ENCODE measurements around the gene GHDC.

The GHDC gene

DNA sequence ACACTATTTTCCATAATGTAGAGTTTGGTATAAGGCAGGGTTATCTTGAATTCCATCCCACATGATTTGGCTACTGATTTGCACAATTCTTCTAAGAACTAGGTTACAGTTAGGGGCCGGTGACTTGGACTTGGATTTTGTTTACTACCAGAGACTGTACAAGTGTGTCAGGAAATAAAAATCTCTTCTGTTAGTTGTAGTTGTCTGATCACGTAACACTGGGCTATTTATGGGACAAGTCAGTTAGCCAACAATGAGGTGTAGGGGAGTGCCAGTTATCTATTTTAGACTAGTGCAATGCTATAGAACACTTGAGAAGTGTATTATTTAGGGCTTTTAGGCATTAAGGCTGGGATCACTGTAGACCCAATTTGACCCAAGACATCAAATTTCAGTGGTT, 39.7 kb upstream of the GHDC start:
- no peak overlapping the region for H3K4me2 ChIP-seq (ENCODE audit: low read length)
- H3K36me3 ChIP-seq (ENCODE audit: insufficient read depth, low read length), result no peaks in the 10 kb centered on the region; the same call in 1 of the 2 replicates
- no peaks in the 10 kb centered on the region for H3K9me2 ChIP-seq (ENCODE audit: low read depth, low read length)
- H3K9ac ChIP-seq (ENCODE audit: low read length), result no peak overlapping the region
- H3K27ac ChIP-seq (ENCODE audit: low read depth, low read length, poor library complexity, severe bottlenecking), result no peak overlapping the region
- H3K79me2 ChIP-seq (ENCODE audit: insufficient read depth, low read length), result no peaks in the 10 kb centered on the region
- H3F3A ChIP-seq (ENCODE audit: insufficient read depth, low read length), result no peaks in the 10 kb centered on the region
- H3K9me3 ChIP-seq (ENCODE audit: low read length), result no peaks in the 10 kb centered on the region
- H3K4me1 ChIP-seq (ENCODE audit: insufficient read depth, low read length, severe bottlenecking), result no peaks in the 10 kb centered on the region
- no peaks in the 10 kb centered on the region for H4K20me1 ChIP-seq (ENCODE audit: insufficient read depth, low read length)
- no peak overlapping the region for H2AFZ ChIP-seq (ENCODE audit: low read length)
- H3K27me3 ChIP-seq (ENCODE audit: insufficient read depth, low read length), result no peaks in the 10 kb centered on the region
- no peak for TF ChIP-seq EZH2 (IDR thresholded peaks at IDR 0.05; ENCODE audit: borderline replicate concordance, low read length)
- TF ChIP-seq, protein P1, sequence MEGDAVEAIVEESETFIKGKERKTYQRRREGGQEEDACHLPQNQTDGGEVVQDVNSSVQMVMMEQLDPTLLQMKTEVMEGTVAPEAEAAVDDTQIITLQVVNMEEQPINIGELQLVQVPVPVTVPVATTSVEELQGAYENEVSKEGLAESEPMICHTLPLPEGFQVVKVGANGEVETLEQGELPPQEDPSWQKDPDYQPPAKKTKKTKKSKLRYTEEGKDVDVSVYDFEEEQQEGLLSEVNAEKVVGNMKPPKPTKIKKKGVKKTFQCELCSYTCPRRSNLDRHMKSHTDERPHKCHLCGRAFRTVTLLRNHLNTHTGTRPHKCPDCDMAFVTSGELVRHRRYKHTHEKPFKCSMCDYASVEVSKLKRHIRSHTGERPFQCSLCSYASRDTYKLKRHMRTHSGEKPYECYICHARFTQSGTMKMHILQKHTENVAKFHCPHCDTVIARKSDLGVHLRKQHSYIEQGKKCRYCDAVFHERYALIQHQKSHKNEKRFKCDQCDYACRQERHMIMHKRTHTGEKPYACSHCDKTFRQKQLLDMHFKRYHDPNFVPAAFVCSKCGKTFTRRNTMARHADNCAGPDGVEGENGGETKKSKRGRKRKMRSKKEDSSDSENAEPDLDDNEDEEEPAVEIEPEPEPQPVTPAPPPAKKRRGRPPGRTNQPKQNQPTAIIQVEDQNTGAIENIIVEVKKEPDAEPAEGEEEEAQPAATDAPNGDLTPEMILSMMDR (IDR thresholded peaks at IDR 0.05; ENCODE audit: low read length), result no peak
- H3K4me3 ChIP-seq (ENCODE audit: low read depth, low read length, poor library complexity, severe bottlenecking), result no peak overlapping the region

DNA sequence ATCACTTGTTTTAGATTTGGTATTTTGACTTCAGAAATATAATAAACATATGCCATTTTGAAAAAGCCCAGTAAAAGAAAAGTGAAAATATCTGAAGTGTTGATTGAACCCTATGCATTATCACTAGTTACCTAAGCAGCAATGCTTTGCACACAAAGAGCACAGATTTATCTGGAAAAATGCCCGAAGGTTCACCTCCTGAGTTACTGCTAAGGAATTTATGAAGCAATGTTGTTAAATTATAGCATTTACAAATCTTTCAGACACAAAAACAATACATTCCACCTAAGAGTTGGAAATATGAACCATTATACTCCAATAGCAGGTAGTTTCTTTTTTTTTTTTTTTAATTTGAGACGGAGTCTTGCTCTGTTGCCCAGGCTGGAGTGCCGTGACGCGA, 38.9 kb upstream of the GHDC start:
- Histone ChIP-seq H4K20me1 (ENCODE audit: insufficient read depth, low read length) (no peaks in the 10 kb centered on the region), H3K79me2 (ENCODE audit: insufficient read depth, low read length) (no peaks in the 10 kb centered on the region), H3F3A (ENCODE audit: insufficient read depth, low read length) (no peaks in the 10 kb centered on the region), H2AFZ (ENCODE audit: low read length) (no peak overlapping the region), H3K4me1 (ENCODE audit: insufficient read depth, low read length, severe bottlenecking) (no peaks in the 10 kb centered on the region), H3K4me2 (ENCODE audit: low read length) (no peak overlapping the region), H3K9me3 (ENCODE audit: low read length) (no peaks in the 10 kb centered on the region), H3K9me2 (ENCODE audit: low read depth, low read length) (no peaks in the 10 kb centered on the region), H3K36me3 (ENCODE audit: insufficient read depth, low read length) (no peaks in the 10 kb centered on the region; the same call in 1 of the 2 replicates), H3K27me3 (ENCODE audit: insufficient read depth, low read length) (no peaks in the 10 kb centered on the region), H3K27ac (ENCODE audit: low read depth, low read length, poor library complexity, severe bottlenecking) (no peak overlapping the region), H3K4me3 (ENCODE audit: low read depth, low read length, poor library complexity, severe bottlenecking) (no peak overlapping the region), H3K9ac (ENCODE audit: low read length) (no peak overlapping the region)
- TF ChIP-seq EZH2 (IDR thresholded peaks at IDR 0.05; ENCODE audit: borderline replicate concordance, low read length), result no peak
- TF ChIP-seq, protein P1 (IDR thresholded peaks at IDR 0.05; ENCODE audit: low read length), result no peak

DNA sequence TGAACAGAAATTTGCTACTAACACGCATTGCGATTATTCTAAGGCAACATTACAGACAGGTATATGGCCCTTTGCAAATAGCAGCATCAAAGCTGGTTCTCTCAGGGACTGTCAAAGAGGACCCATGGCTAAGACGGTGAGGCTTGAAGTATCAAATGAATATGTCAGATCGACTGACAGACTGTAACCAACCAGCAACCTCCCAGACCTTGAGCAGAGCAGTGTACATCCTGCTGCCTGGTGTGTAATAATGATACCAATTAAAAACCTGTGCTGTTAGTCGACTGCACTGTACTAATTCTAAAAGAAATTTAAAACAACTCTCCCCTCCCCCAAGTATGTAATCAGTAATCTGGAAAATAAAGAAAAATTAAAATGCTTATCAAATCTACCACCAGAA, 35.9 kb upstream of the GHDC start:
- Histone ChIP-seq H3K4me2 (ENCODE audit: low read length) (no peak overlapping the region), H3K4me3 (ENCODE audit: low read depth, low read length, poor library complexity, severe bottlenecking) (no peak overlapping the region), H3K79me2 (ENCODE audit: insufficient read depth, low read length) (no peaks in the 10 kb centered on the region), H3K27ac (ENCODE audit: low read depth, low read length, poor library complexity, severe bottlenecking) (no peak overlapping the region), H3K9me2 (ENCODE audit: low read depth, low read length) (no peaks in the 10 kb centered on the region), H3K27me3 (ENCODE audit: insufficient read depth, low read length) (no peaks in the 10 kb centered on the region), H3K36me3 (ENCODE audit: insufficient read depth, low read length) (no peaks in the 10 kb centered on the region; the same call in 1 of the 2 replicates), H4K20me1 (ENCODE audit: insufficient read depth, low read length) (no peaks in the 10 kb centered on the region), H3F3A (ENCODE audit: insufficient read depth, low read length) (no peaks in the 10 kb centered on the region), H3K9ac (ENCODE audit: low read length) (no peak overlapping the region), H2AFZ (ENCODE audit: low read length) (no peak overlapping the region), H3K9me3 (ENCODE audit: low read length) (no peaks in the 10 kb centered on the region), H3K4me1 (ENCODE audit: insufficient read depth, low read length, severe bottlenecking) (no peaks in the 10 kb centered on the region)
- TF ChIP-seq, protein P1 (IDR thresholded peaks at IDR 0.05; ENCODE audit: low read length), result no peak
- TF ChIP-seq EZH2 (IDR thresholded peaks at IDR 0.05; ENCODE audit: borderline replicate concordance, low read length), result no peak

Data from OCI-LY1 (cell line).